GM12878 (cell line): ENCODE data around the gene ADM. TPM values are rescaled to one million over a fixed set of nuclear protein-coding genes. Genes with fewer than 3 reads are reported as not detected.

Experiments used
- CREB1 ChIP-seq: IDR thresholded peaks from 2 replicates; pipeline ENCODE4 v1.6.1; 2012; ENCODE audit warnings: low read depth, mild to moderate bottlenecking, inconsistent platforms
- EP300 ChIP-seq, 2 experiments: fragments of 150-350 bp in 1 of 2; IDR thresholded peaks; 2 replicates each; pipeline ENCODE4 v1.6.1; 2011 to 2012; ENCODE audit warnings: low read depth in 2 of 2, low read length in 2 of 2, borderline replicate concordance in 1 of 2, improper control_type of control experiment in 1 of 2, inconsistent platforms in 1 of 2; ENCODE audit not compliant: control insufficient read depth in 1 of 2
- ESRRA ChIP-seq: IDR thresholded peaks from 2 replicates; pipeline ENCODE4 v1.6.1; 2012; ENCODE audit warnings: mild to moderate bottlenecking, low read length, improper control_type of control experiment
- ETV6 ChIP-seq, 2 experiments: fragments of 450-650 bp in 1 of 2; IDR thresholded peaks in 1 of 2; conservative IDR thresholded peaks in 1 of 2; 2 replicates each; pipeline ENCODE4 v1.6.1; 2014; ENCODE audit warnings: antibody characterized with exemption in 1 of 2, borderline replicate concordance in 1 of 2, low read depth in 1 of 2, mild to moderate bottlenecking in 1 of 2, moderate library complexity in 1 of 2
- EZH2 ChIP-seq: IDR thresholded peaks from 2 replicates; pipeline ENCODE4 v1.6.1; 2012; ENCODE audit warnings: low read depth, mild to moderate bottlenecking, control low read depth, inconsistent platforms, low read length, borderline replicate concordance; ENCODE audit not compliant: control insufficient read depth
- GATAD2B ChIP-seq: fragments of 450-650 bp; conservative IDR thresholded peaks from 2 replicates; pipeline ENCODE4 v1.6.1; 2017; ENCODE audit warnings: low read depth, mild to moderate bottlenecking, moderate library complexity
- IRF3 ChIP-seq: fragments of 450-650 bp; IDR thresholded peaks from 2 replicates; pipeline ENCODE4 v1.6.1; 2014; ENCODE audit warnings: mild to moderate bottlenecking
- JUND ChIP-seq: IDR thresholded peaks from 2 replicates; pipeline ENCODE4 v1.6.1; 2012; ENCODE audit warnings: low read depth, mild to moderate bottlenecking, low read length, improper control_type of control experiment, moderate library complexity
- MYC ChIP-seq: IDR thresholded peaks from 2 replicates; pipeline ENCODE4 v1.6.1; 2011; ENCODE audit warnings: mild to moderate bottlenecking, low read length, moderate library complexity, inconsistent platforms; ENCODE audit not compliant: insufficient read depth, insufficient replicate concordance, insufficient read length, severe bottlenecking
- NR2C1 ChIP-seq: fragments of 450-650 bp; IDR thresholded peaks from 2 replicates; pipeline ENCODE4 v1.6.1; 2017; ENCODE audit warnings: antibody characterized with exemption, mild to moderate bottlenecking, moderate library complexity
- PML ChIP-seq: IDR thresholded peaks from 2 replicates; pipeline ENCODE4 v1.6.1; 2012; ENCODE audit warnings: low read length, inconsistent platforms
- SREBF2 ChIP-seq: IDR thresholded peaks from 2 replicates; pipeline ENCODE4 v1.6.1; 2012; ENCODE audit warnings: mild to moderate bottlenecking, low read length
- SRF ChIP-seq, 2 experiments: IDR thresholded peaks; 2 replicates each; pipeline ENCODE4 v1.6.1; 2011; ENCODE audit warnings: low read depth in 2 of 2, low read length in 2 of 2, mild to moderate bottlenecking in 1 of 2, moderate library complexity in 1 of 2
- YY1 ChIP-seq: IDR thresholded peaks from 2 replicates; pipeline ENCODE4 v1.6.1; 2011; ENCODE audit warnings: low read depth, mild to moderate bottlenecking, low read length
- ZNF274 ChIP-seq: IDR thresholded peaks from one replicate; pipeline ENCODE4 v1.8.0; 2011; ENCODE audit not compliant: insufficient read length, insufficient read depth
- ZNF687 ChIP-seq: fragments of 450-650 bp; IDR thresholded peaks from 2 replicates; pipeline ENCODE4 v1.6.1; 2017; ENCODE audit warnings: mild to moderate bottlenecking, moderate library complexity
- polyA plus RNA-seq, 11 experiments: library from polyadenylated mRNA; depleted of rRNA in 4 of 11; unstranded in 6 of 11; stranded (reverse) in 5 of 11; fragments of >200 nt; fragmentation: Nextera tagmentation in 4 of 11; fragmentation: Illumina TruSeq in 1 of 11; extraction: Ambion mirVana in 4 of 11; extraction: Trizol in 1 of 11; gene quantifications; 1 replicate in 1 of 11; 2 replicates in 10 of 11; pipeline versions ENCODE4 v1.2.1 to v1.2.3, GENCODE V29; 2011 to 2016; ENCODE audit warnings: inconsistent platforms in 2 of 11, missing spikeins in 2 of 11, low read depth in 1 of 11
- total RNA-seq, 4 experiments: library from RNA; depleted of rRNA in 3 of 4; stranded (reverse); fragments of >200 nt in 3 of 4; fragmentation: Illumina TruSeq in 1 of 4; extraction: Trizol in 1 of 4; gene quantifications; 2 replicates each; pipeline versions ENCODE4 v1.2.1 to v1.2.3, GENCODE V29; 2013 to 2021
- TF ChIP-seq, protein P1 (sequence below): fragments of 450-650 bp; IDR thresholded peaks from 2 replicates; pipeline ENCODE4 v1.6.1; 2017; ENCODE audit warnings: antibody characterized with exemption, mild to moderate bottlenecking, moderate library complexity
- TF ChIP-seq, protein P2 (sequence below): IDR thresholded peaks from 2 replicates; pipeline ENCODE4 v1.6.1; 2012; ENCODE audit warnings: low read length, inconsistent platforms

Gene ADM
- total and polyA plus RNA-seq, 10 of the 15 experiments (the other 5 are each of a cell fraction or from before 2014, with no cell fraction given), result 0.11 to 4.2 (median 0.21) TPM; not detected in 7

- TF ChIP-seq MYC, result no peak
- TF ChIP-seq ESRRA, result no peak
- TF ChIP-seq, protein P1, sequence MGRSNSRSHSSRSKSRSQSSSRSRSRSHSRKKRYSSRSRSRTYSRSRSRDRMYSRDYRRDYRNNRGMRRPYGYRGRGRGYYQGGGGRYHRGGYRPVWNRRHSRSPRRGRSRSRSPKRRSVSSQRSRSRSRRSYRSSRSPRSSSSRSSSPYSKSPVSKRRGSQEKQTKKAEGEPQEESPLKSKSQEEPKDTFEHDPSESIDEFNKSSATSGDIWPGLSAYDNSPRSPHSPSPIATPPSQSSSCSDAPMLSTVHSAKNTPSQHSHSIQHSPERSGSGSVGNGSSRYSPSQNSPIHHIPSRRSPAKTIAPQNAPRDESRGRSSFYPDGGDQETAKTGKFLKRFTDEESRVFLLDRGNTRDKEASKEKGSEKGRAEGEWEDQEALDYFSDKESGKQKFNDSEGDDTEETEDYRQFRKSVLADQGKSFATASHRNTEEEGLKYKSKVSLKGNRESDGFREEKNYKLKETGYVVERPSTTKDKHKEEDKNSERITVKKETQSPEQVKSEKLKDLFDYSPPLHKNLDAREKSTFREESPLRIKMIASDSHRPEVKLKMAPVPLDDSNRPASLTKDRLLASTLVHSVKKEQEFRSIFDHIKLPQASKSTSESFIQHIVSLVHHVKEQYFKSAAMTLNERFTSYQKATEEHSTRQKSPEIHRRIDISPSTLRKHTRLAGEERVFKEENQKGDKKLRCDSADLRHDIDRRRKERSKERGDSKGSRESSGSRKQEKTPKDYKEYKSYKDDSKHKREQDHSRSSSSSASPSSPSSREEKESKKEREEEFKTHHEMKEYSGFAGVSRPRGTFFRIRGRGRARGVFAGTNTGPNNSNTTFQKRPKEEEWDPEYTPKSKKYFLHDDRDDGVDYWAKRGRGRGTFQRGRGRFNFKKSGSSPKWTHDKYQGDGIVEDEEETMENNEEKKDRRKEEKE, result no peak
- no peak for TF ChIP-seq IRF3
- TF ChIP-seq ETV6 (conservative IDR thresholded peaks at IDR 0.05 in 1 of 2, IDR thresholded peaks at IDR 0.05 in 1 of 2; ENCODE audit: borderline replicate concordance in 1 of 2, low read depth in 1 of 2), result no peak
- TF ChIP-seq PML, result no peak
- no peak for TF ChIP-seq ZNF274
- TF ChIP-seq CREB1, result 0 out of 2 replicates have a peak, but pooled peaks have one; percentile 5
- no peak for TF ChIP-seq SREBF2
- TF ChIP-seq NR2C1, result peak; percentile 30; the same call in 1 of the 2 replicates
- TF ChIP-seq, protein P2, sequence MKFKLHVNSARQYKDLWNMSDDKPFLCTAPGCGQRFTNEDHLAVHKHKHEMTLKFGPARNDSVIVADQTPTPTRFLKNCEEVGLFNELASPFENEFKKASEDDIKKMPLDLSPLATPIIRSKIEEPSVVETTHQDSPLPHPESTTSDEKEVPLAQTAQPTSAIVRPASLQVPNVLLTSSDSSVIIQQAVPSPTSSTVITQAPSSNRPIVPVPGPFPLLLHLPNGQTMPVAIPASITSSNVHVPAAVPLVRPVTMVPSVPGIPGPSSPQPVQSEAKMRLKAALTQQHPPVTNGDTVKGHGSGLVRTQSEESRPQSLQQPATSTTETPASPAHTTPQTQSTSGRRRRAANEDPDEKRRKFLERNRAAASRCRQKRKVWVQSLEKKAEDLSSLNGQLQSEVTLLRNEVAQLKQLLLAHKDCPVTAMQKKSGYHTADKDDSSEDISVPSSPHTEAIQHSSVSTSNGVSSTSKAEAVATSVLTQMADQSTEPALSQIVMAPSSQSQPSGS, result 0 out of 2 replicates have a peak, but pooled peaks have one; percentile 21
- TF ChIP-seq JUND, result no peak
- no peak for TF ChIP-seq EZH2
- TF ChIP-seq GATAD2B, result peak; percentile 32; the same call in 1 of the 2 replicates
- TF ChIP-seq SRF (IDR thresholded peaks at IDR 0.05; ENCODE audit: low read depth in 2 of 2, low read length in 2 of 2), result peak in 1 of 2 experiments; percentile 76; a peak in 2 of 4 replicates
- TF ChIP-seq ZNF687, result peak; percentile 18; the same call in 1 of the 2 replicates
- peak; percentile 43; the same call in 1 of the 2 replicates for TF ChIP-seq YY1
- TF ChIP-seq EP300 (IDR thresholded peaks at IDR 0.05; ENCODE audit: borderline replicate concordance in 1 of 2, control insufficient read depth in 1 of 2, low read depth in 2 of 2, low read length in 2 of 2), result peak in 1 of 2 experiments; percentile 52; a peak in 1 of 4 replicates
Measured at GRCh38 chr11:10317776-10318526, 13.1 kb downstream of the ADM start (continued).
